HS-5 (cell line): ENCODE results near the gene CCNJL.

Experiments
- DNase-seq: peaks from one replicate; pipeline ENCODE4 v3.0.0-alpha.2; 2012; ENCODE audit warnings: low read depth

The CCNJL gene

DNA sequence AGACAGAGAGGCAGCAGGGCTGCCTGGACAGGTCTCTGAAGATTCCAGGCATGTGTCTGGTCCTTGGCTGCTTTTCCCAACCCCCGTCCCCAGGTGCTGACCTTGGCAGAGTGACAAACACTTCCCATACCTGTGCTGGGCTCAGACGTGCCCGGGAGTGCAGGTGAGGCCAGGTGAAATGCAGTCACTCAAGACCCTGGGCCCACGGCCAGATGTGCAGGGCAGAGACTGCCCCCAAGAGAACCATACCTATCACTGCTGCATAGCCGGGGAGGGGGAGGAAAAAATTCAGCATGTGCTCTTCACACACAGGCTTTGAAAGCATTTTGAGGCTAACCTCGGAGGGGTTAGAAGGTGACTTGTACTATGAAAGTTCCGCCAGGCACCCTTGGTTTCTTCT lies 22.6 kb downstream of the CCNJL start:
- no peak for DNase-seq

DNA sequence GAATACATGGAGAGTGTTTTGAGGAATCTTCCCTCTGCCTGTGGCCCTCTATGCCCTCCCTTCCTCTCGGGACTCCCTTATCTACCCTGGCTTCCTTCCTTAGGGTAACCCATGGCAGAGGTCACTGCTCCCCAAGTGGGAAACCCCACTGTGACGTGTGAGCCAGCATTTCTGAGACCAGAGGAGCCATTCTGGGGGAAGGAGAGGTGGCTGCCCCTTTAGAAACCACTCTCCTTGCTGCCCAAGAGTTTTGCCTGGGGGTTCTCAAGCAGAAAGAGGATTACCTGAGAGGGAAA lies 23.1 kb downstream of the CCNJL start:
- DNase-seq: no peak

DNA sequence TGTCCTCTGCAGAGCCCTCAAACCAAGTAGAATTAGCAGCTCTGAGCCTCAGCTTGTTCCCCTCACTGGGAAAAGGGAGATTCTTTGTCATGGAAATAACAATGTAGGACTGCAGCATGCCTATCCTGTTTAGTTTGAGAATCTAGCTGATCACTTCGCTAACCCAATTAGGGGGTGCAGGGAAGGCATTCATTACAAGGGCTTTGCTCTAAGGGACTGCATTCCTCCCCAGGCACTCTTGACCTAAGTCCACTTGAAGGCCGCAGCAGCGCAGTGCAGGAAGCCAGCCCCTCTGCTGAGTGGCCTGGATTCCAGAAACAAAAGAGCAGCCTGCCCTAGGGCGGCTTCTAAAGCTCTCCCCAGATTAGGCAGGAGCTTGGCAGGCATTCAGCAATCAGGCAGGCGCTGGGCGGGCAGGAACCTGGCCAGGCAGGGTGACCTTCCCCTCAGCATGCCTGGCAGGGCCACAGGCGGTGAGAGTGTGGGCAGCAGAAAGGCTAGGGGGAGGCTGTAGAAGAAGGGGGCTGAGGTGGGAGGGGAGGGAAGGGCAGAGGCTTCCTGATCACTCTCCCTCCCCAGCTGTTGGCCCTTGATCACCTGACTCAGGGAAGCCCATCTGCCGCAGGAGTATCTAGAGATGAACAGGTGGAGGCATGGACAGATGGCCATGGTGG lies 24.8 kb downstream of the CCNJL start:
- no peak for DNase-seq

DNA sequence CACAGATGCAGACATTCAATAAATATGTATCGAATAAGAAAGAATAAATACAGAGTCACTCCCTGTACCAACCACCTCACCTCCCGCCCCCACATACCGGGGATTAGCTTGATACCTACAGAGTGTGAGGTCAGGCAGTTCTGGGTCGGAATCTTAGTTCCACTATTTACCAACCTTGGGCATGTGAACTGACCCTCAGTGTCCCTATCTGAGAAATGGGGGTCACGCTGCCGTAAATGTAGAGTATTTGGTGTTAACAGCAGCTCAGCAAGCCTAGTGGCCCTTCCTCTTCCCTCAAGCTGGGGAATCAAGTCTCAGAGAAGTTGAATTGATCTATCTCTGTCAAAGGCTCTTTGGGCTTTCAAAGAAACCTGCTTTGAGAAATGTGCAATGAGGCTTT lies 25.4 kb downstream of the CCNJL start:
- no peak for DNase-seq

DNA sequence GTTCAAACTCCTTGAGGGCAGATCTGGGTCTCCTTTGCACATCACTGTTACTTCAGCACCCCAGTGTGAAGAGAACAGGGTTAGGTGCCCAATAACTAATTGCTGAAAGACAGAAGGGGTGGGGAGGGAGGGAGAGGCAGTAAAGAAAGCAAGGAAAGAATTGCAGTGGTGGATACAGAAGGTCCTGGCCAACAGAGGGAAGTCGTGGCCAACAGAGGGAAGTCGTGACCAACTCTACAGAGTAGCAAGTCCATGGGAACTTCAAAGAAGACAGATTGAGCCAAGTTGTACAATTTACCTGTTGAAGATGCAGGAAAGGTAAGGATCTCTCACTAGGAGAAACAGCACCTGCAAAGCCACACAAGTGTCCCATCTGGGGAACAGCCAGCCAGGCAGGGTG lies 27.0 kb downstream of the CCNJL start:
- DNase-seq: no peak

DNA sequence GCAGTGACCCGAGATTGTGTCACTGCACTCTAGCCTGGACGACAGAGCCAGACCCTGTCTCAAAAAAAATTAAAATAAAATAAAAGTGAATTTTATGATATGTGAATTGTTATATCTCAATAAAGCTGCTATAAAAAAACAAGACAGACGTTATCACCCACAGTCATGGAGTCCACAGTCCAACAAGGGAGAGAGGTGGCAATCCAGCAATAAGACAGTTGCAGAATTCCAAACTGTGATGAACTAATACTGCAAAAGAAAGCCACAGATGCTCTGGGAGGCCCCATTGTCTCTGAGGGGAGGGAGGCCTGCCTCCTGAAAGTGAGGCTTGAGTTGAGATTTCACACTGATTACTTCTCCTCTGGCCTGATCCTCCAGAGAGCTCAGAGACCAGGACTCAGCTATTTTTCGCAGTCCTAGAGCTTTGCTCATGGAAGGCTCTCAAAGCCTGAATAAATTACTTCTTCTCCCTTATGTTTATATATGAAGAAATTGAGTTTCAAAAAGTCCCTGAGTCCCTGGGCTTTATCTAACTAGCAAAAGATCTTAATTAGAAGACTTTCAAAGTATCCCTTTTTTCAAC lies 28.0 kb downstream of the CCNJL start:
- no peak for DNase-seq

DNA sequence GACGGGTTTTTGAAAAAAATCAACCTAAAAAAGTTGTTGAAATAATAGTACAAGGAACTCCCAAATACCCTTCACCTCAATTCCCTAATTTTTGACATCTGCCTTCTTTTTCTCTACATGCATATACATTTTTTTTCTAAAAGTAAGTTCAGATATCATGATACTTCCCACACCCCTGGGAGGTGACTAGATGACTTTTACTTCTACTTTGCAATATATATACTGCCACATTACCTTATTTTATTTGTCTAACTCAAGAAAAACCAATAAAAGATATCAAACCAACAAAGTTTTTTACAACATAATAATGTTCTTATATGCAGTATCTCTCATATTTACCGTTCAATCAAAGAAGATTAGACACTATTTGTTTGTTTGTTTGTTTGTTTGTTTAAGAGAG lies 31.1 kb downstream of the CCNJL start:
- no peak for DNase-seq

DNA sequence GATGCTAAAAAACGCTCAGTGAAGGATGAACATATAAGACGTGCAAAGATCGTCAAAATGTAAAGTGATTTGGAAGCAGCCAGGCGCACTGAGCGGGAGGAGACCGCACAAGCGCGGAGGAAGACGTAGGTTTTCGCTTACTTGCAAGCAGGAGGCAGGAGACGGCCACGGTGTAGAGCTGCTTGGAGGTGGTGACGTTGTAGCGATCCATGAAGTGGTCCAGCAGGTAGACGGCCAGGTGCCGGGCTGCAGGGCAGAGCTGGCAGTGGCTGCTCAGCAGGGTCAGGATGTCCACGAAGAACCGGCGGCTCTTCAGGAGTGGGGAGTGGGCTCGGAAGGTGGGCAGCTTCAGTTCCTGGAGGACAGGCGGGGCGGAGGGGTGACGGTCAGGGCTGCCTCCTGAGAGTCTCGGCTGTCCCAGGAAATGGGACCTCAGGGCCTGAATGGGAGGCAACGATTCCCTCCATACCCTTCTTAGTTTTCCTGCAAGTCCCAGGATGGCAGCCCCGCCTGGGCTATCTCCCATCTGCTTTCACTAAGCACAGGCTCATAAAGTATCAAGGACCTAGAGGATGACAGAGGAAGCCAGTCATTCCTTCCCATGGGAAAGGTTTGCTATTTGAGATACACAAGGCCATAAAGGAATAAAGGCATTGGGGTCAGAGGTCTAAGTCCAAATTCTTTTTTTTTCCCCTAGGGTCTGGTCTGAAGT lies 31.8 kb downstream of the CCNJL start:
- no peak for DNase-seq

DNA sequence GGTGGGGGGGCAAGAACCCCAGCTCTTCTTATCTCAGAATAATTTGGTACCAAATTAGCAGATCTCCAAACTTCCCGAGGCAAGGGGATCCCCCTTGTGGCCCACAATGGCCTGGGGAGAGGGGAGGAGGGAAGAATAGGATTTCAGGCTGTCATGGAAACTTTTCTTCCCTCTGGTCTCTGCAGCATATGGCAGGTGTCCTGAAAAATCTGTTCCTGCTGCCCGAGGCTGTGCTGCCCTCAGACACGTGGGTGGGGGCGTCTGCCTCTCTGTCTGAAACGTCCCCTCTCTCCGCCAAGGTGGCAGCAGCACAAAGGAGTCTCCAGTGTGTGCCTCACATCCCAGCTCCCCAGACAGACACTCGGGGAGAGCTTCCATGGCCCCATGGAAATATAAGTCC lies 34.0 kb downstream of the CCNJL start:
- DNase-seq: no peak

DNA sequence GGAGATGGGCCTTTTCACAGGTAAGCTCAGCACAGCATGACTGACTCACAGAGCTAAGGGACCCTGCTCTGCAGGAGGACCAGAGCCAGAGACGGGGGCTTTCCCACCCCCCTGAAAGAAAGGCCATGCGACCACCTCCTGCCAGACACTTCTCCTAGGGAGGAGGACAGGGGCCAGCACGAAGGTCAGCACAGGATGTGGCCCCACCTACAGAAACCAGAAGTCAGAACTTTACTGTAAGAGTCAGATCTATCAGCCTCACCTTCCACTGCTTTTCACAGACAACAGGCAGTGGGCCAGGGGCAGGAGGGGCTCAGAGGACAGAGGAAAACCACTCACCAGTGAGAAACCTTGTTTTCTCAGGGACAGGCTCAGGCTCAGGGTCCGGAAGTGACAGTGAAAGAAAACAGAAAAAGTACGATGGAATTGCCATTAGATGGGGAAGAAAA lies 37.9 kb downstream of the CCNJL start:
- no peak for DNase-seq

DNA sequence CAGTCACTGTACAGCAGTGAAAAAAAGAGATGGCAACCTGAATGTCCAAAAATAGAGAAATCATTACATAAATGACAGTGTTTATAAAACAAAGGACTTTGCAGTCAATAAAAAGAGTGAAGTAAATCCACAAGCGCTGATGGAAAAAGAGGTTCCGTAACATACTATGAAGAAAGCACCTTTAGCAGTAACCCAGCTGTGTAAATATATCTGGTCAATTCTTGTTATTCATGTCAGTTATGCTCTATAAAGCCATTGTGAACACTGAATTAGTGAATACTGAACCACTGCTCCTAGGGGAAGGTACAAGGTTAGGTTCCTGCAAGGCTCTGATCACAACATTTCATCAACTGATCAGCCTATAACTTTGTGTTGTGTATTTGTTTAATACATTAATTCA lies 39.5 kb downstream of the CCNJL start:
- no peak for DNase-seq

DNA sequence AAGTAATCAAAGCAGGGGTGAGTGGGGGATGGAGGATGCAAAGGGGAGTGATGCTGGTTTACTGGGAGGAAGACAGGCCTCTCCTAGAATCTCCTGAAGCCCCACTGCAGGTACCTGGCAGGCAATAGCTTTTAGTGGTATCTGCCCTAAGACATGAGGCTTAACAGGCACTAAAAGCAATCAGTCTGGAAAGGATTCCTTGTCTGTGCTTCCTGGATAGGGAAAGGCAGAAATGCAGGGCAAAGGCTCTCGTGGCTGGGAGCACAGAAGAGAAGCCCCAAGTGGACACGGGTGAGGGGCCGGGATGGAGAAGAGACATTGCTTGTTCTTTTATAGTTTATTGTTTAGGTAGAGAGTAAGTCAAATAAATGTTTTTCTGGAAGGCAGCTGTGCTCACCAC lies 40.1 kb downstream of the CCNJL start:
- DNase-seq: no peak

DNA sequence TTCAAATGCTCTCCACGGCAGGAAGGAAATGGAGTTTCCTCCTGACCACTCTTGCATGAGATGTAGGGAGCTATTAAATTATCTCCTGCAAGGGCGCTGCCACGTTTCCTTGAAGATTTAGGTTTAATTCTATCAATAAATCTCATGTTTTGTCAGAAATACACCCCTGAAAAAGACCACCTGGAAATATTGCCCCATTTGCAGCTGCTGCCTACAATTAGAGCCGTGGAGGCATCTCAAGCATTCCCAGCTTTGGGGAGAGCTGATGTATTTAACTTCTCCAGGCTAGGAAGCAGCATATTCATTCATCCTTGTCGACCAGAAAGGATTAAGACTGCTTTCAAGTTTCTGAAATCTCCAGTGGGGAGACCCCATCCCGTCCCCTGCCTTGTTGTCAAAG lies 40.5 kb downstream of the CCNJL start:
- DNase-seq: no peak

DNA sequence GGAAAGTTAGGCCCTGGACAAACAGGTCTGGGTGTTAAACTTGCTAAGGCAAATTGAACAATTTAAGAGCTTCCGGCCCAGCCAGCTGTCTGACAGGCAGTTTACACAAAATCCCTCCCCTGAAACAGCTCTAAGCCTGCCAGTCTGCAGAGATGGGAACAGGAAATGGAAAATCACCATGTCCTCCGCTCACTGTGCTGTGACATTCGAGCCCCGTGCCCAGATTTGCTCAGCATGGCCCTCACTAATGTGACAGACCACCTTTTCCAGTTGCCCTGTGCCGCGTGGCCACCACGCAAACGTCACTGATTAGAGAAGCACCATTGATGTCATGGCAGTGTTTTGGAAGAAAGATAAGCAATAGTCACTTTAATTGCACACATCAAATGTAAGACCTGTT lies 41.0 kb downstream of the CCNJL start:
- no peak for DNase-seq

DNA sequence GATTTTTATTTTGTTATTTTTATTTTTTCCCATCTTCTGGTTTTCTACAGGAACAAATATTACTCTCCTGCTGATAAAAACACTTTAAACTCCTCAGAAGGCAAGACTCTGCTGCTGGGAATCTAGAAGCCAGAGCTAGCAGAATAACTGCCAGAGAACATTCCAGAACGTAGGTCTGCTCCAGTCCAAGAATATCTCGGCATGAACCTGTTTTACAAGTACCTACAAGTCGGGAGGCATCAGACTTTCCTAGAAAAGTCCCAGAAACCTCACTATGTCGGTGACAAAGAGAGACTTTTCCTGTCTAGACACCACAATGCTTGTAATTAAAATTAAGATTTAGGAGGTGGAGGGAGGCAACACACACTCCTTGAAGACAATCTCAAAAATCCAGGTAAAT lies 41.7 kb downstream of the CCNJL start:
- no peak for DNase-seq

DNA sequence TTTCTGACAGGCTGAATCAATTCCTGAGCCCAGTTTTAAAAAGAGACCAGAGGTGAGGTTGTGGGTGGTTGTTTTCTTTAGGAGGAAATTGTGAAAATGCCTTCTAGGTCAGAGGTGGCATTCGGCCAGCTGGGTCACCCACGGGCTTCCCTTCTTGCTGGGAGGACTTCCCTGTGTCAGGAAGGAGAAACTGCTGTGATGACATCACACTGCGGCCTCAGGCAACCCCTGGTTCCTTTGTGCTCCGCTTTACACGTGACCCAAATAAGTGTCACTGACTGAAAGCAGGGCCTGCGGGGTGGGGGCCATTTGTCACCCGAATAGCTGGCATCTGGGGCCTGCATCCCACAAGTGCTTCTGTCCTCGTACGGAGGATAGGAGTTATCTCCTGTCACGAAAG lies 43.3 kb downstream of the CCNJL start:
- DNase-seq: no peak

DNA sequence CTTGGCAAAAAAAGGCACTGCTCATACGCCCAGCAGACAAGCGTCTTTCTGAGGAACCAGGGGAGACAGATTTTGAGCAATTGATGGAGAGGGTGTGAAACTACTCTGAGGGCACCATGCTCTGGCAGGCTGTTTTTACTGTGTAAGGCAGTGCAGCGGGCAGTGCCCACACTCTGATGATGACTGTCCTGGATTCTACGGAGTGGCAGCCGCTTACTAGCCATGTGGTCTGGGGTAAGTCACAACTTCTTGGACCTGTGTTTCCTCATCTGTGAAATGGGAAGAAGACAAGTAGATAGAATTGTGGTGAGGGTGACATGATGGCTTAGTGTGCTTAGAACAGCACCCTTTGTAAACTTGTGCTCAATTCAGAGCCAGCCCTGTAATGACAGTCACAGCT lies 44.2 kb downstream of the CCNJL start:
- DNase-seq: no peak

DNA sequence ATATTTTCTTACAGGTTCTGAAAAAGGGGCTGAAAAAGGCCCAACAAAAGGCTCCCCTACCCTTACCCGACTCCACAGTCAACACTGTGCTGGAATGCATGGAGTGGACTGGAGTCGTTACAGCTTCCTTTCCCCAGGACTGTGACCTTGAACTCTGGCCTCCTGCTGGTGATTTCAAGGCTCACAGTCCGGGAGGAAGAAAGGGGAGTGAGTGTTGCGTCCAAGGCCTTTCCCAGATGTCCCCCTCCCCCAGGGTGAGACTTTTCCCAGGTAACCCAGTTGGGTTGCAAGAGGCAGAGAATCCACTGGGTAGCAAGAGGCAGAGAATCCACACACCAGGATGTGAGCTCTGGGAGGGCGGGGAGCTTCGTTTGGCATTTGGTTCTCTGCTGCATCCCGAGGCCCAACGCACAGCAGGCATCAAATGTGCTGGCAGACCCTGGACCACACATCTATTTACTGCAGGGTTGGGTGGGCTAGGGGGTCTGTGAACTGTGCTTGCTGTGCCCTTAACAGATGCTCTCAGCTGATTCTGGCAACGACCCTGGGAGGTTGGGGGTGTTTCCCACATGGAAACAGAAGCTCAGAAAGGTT lies 45.5 kb downstream of the CCNJL start:
- no peak for DNase-seq

DNA sequence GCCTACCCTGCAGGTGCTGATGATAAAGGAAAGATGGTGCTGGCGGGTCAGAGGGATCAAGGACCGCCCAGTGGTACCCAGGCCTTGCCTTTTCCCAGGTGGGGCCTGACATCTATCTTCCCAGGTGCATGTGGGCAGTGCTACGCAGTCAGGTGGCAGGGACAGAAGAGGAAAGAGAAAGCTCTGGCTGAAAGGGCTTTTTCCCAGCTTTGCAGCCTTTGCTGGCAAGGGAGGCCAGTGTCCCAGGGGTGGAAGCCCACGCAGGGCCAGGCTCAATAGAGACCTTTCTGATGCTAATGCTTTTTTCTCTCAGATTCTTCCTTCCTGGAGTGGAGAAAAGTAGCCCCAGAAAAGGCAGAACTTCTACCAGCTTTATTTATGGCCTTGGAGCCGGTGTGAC lies 46.3 kb downstream of the CCNJL start:
- DNase-seq: no peak

DNA sequence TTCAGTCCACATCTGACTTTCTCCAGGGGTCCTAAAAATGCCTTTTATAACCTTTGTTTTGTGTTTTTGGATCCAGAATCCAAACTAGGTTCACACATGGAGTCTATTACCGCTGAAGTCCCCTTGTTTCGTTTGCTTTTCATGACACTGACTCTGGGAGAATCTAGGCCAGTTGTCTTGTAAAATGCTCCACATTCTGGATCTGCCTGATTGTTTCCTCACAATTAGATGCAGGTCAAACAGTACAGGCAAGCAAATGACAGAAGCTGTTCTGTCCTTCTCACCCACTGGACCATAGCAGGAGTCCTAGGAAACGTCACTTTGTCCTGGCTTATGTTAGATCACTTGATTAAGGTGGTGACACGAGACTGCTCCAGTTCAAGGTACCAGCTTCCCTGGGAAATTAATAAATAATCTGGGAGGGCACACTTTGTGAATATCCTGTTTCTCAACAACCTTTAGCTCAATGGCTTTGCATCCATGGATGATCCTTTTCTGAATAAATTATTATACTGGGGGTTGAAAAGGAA lies 49.0 kb downstream of the CCNJL start:
- no peak for DNase-seq

DNA sequence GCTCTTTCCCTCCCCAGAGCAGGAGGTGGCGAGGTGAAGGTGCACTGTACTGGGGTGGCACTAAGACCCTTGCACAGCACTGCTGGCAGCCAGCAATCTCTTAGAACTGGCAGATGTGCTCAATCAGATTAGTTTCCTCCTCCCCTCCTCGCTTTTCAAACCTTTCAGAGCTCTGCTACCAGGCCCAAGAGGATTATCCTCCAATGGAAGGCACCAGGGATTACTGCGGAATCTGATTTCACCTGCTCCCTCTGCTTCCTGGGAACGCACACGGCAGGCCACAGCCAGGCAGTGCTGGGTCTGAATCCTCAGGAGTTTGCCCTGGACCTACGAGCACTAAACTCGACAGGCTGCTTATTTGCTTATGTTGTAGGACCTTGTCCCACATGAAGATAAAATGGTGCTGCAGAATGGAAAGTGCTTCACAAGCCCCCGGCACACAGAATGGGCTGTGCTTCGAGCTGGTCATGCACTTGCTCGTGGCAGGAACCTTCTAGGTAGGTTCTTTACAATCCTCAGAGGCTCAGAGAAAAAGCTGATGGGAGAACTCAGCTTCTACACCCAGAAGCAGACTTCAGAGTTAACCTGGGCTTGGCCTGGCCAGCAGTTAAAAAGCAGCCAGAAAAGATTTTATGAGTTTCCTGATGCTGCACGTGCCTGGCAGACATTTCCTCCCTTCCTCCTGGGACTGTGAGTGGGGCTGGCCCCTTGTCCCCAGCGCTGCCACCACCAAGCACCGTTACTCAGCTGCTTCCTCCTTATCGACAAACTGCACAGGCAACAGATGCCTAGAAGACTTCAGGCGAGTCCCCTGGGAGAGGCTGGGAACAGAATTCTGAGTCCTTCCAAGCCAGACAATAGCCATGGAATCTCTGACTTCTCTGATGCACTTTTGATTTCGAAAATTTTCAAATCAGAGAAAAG lies 50.0 kb downstream of the CCNJL start:
- DNase-seq: no peak
